ENCODE measurements around the gene GNG11.
"Not testable (repeated sequence)": the region's sequence is repeated elsewhere in the genome, so short reads cannot be mapped to it uniquely, and the experiment has no call there.

The GNG11 gene

DNA sequence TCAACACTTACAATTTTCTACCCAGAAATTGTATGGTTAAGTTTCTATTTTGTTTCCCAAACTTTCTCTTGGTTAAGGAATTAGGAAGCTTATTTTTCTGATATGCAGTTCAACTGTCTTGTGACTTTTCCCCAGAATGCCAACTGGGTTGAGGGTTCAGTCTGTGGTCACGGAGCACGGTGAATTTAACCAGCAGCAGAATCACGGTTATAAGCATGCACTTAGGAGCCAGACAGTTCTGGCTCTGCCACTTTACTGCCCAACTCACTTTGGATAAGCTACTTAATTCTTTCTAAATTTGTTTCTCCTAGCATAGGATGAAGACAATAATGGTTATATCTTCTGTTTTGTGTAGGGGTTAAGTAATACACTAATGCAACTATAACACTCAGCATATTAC is 10.3 kb upstream of the GNG11 start:
- in situ Hi-C loops (cut with MboI; ENCODE audit: low sequenced_read_pairs), result not testable (repeated sequence)

DNA sequence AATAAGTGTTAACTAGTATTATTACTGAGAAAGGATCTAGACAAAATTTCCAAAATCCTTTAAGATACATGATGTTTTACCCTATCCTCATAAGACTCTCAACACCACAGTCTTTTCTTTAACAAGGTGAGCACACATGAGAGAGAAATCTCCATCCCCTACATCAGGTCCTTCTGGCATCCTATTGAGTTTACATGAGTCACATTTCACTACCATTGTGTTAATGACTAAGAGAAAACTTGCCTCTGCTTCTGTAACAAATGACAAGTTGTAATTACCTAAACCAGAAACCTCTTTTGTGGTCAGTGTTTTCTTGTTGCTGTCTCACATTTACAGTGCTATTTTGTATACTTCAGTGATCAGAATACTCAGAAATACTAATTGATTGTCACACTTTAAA is 9.9 kb upstream of the GNG11 start:
- in situ Hi-C loops (cut with MboI; ENCODE audit: low sequenced_read_pairs), result not testable (repeated sequence)

DNA sequence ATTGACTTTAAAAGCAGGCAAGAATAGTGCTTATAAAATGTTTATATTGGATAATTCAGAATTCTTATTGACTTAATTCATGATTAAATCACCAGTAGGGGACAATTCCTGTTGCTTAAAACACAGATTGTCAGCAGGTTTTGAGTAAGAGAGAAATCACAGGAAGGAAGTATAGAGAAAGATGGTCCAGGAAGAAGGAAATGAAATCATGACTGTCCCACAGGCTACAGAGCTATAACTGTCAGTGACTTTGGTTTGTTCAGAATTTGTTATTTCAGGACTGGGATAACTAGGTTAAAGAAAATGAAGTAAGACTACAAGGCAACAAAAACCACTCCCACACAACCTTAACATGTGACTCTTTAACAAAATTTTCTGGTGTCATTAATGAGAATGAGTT is 8.3 kb upstream of the GNG11 start:
- in situ Hi-C loops (cut with MboI; ENCODE audit: low sequenced_read_pairs), result no loop called here

GRCh38 chr7:93914581-93915066 is 6.9 kb upstream of the GNG11 start:
- in situ Hi-C loops (cut with MboI; ENCODE audit: low sequenced_read_pairs), result no loop called here

DNA sequence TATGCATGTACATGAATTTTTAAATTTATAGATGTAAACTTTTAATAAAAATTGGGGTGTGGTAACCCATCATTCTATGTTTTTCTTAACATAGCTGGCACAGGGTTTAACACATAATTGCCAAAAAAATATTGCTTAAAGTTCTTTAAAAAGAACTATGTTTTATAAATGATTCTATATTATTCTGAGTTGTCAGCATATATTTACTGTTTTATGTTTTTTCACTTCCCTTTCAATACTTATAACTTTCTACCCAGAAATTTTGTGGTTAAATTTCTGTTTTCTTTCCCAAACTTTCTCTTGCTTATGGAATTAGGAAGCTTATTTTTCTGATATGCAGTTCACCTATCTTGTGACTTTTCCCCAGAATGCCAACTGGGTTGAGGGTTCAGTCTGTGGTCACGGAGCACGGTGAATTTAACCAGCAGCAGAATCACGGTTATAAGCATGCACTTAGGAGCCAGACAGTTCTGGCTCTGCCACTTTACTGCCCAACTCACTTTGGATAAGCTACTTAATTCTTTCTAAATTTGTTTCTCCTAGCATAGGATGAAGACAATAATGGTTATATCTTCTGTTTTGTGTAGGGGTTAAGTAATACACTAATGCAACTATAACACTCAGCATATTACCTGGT is 6.2 kb upstream of the GNG11 start:
- in situ Hi-C loops (cut with MboI; ENCODE audit: low sequenced_read_pairs), result not testable (repeated sequence)

DNA sequence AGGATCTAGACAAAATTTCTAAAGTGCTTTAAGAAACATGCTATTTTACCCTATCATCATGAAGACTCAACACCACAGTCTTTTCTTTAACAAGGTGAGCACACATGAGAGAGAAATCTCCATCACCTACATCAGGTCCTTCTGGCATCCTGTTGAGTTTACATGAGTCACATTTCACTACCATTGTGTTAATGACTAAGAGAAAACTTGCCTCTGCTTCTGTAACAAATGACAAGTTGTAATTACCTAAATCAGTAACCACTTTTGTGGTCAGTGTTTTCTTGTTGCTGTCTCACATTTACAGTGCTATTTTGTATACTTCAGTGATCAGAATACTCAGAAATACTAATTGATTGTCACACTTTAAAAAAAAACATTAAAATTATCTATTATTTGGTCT is 5.6 kb upstream of the GNG11 start:
- in situ Hi-C loops (cut with MboI; ENCODE audit: low sequenced_read_pairs), result not testable (repeated sequence)

DNA sequence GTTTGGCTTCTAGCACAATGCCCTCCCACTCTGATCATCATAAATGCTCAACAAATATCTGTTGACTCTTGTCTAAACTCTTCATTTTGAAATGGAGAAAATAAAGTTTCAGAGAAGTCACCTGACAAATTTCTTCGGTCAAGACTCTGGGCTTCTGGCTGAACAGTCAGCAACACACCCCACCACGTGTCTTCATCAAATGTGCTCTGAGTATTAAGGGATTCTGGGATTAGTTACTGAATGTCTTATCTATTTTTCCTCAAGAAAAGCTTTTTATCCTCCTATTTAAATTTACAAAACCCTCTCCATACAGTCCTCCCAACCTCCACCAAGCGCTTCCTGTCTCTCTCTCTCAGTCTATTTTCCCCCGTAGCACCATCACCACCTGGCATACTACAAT is 5.2 kb upstream of the GNG11 start:
- in situ Hi-C loops (cut with MboI; ENCODE audit: low sequenced_read_pairs), result not testable (repeated sequence)

GRCh38 chr7:93920496-93921182 is 896 bp upstream of the GNG11 start:
- in situ Hi-C loops (cut with MboI; ENCODE audit: low sequenced_read_pairs), result no loop called here

DNA sequence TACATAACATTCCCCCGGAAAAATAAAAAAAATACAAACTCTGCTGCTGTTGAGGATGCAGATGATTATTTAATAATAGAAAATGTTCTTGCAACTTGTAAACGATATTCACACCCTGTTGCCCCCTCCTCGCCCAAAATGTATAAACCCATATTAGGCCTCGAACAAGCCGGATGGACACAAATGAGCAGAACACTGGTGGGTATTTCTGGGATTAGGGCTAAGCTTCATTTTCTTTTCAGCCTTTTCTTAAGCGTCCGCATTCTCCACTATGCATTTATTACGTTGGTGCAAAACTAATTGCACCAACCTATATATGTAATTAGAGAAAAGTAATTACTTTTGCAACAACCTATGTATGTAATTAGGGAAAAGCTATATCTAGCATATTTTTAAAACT is 349 bp upstream of the GNG11 start:
- in situ Hi-C loops (cut with MboI; ENCODE audit: low sequenced_read_pairs), result no loop called here

DNA sequence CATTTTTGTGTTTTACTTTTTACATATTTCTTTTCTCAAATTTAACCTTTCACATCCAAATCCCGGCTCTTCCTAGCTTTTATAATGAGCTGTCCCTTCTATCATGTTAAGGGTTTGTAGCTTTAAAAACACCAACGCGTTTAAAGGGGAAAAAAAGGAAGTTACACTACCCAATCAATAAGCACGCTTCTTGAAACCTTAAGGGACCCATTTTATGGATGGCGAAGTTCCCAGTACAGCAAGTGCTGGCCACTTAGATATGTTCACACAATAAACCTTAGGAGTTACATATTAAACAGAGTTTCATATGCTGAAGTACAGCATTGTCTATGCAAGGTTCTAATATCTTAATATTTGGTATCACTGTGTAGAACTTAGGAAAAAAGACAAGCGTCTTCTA is 1.8 kb downstream of the GNG11 start:
- in situ Hi-C loops (cut with MboI; ENCODE audit: low sequenced_read_pairs), result no loop called here

DNA sequence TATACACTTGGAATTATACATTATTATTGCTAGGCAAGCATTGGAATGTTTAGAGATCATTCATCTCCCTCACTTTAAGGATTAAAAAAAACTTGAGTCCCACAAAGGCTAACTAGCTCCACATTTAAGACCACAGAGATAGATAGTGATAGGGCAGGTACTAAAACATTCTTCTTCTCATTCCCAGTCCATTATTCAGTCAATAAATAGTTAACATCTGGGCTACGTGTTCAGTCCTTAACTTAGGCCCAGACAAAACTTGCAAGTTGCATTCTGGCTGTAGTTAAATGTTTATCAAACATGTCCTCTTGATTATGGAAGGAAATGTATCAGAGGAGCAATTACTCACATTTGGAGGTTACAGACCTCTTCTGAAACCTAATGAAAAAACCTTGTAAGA is 2.4 kb downstream of the GNG11 start:
- in situ Hi-C loops (cut with MboI; ENCODE audit: low sequenced_read_pairs), result no loop called here

GRCh38 chr7:93926800-93927199 is 5.3 kb downstream of the GNG11 start:
- in situ Hi-C loops (cut with MboI; ENCODE audit: low sequenced_read_pairs), result no loop called here

DNA sequence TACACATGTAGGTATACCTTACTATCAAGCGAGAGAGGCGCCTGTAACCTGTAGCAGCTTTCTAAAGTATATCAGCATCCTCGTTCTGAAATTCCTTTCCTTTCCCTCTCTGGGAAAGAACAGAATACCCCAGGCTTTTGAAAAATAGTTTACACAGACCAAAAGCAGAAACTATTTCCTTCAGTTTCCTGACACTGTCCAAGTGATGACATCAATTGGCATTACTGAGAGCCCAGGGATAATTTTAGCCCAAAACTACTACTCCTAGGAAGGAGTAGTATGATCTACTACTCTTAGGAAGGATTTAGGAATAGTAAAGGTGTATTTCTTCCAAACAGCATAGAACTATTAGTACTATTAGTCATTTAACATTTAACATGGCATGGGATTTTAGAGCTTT is 6.0 kb downstream of the GNG11 start:
- in situ Hi-C loops (cut with MboI; ENCODE audit: low sequenced_read_pairs), result no loop called here

- in situ Hi-C loops (cut with MboI; ENCODE audit: low sequenced_read_pairs), result no loop called here
Measured at GRCh38 chr7:93931655-93932054, 10.1 kb downstream of the GNG11 start.

GRCh38 chr7:93933156-93933555 is 11.6 kb downstream of the GNG11 start:
- in situ Hi-C loops (cut with MboI; ENCODE audit: low sequenced_read_pairs), result no loop called here

- in situ Hi-C loops (cut with MboI; ENCODE audit: low sequenced_read_pairs), result no loop called here
Measured at GRCh38 chr7:93935102-93935501, 13.6 kb downstream of the GNG11 start.

DNA sequence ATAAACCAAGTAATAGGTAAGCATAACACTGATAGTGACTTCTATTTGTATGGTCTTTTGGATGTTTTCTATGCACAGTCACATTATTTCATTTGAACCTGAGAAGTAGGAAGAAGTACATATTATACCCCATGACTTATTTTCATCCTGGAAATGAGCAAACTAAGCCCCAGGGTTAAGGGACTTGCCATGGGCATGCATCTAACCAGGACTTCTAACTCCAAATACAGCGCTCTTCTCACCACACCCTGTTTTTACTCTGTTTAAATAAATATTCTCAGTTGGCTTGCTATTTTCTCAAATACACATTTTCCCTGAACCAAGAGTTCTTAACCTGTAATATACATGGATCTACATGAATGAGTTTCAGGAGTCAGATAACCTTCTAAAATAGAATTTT is 16.3 kb downstream of the GNG11 start:
- in situ Hi-C loops (cut with MboI; ENCODE audit: low sequenced_read_pairs), result no loop called here

DNA sequence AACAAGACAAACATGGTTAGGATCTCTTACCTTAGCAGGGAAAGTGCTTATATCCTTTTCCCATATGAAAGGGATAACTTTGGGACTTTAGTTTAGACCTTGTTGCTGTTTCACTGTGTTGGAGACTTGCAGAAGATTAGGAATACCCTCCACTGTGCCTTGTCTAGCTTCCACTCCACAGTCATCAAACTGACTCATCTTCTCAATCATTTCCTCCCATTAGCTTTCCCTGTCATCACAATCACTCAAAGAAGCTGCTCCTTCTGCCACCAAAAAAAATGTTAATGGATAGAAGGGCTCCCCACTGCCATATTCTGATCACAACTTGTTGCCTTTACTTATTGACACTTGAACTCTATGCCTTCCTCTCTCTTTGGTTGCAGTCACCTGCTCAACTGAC is 16.8 kb downstream of the GNG11 start:
- in situ Hi-C loops (cut with MboI; ENCODE audit: low sequenced_read_pairs), result no loop called here

DNA sequence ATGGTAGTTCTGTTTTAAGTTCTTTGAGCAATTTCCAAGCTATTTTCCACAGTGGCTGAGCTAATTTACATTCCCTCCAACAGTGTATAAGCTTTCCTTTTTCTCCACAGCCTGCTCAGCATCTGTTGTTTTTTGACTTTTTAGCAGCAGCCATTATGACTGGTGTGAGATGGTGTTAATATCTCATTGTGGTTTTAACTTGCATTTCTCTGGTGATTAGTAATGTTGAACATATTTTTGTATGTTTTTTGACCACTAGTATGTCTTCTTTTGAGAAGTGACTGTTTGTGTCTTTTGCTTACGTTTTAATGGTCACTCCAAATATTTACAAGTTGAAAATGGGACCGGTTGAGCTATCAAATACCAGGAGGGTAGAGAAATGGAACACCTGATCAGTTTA is 20.4 kb downstream of the GNG11 start:
- in situ Hi-C loops (cut with MboI; ENCODE audit: low sequenced_read_pairs), result no loop called here

GRCh38 chr7:93943816-93944540 is 22.4 kb downstream of the GNG11 start:
- in situ Hi-C loops (cut with MboI; ENCODE audit: low sequenced_read_pairs), result no loop called here

DNA sequence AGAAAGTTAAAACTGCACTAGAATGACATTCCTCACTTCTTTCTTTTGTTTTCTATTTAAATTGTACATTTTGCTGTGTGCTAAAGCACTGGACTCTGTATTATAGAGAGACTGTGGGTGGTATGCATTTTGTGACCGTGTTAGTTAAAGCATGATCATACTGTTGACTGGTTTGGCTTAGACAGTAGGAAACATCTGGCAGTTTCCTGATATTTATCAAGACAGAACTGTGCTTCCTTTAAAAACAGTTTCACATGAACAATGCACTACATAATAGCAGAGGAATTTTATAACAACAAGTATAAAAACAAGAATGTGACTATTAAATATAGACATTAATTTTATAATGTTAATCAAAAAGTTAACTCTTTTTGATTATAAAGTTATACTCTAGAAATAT is 23.1 kb downstream of the GNG11 start:
- in situ Hi-C loops (cut with MboI; ENCODE audit: low sequenced_read_pairs), result no loop called here

DNA sequence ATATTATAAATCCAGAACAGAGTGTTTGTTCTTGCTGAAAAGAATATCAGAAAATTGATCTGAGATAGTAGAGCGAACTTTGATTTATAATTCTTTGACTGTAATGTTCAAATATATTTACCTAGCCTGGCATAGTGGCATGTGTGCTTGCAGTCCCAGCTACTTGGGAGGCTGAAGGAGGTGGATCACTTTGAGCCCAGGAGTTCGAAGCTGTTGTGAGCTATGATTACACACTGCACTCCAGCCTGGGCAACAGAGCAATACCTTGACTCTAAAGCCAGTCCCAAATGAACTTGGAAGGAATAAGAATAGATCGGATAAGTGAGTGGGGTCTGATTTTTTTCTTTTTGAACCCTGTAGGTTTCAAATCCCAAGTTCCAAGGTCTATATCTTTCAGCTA is 23.5 kb downstream of the GNG11 start:
- in situ Hi-C loops (cut with MboI; ENCODE audit: low sequenced_read_pairs), result no loop called here
